NCI-H345 treated with DMSO at 0.1 percent for 48 hours (cell line): Measurements from ENCODE around the gene B3GNT2.
A peak's percentile ranks its signal among the peaks of the same experiment; 100 is the strongest.
"Not testable (repeated sequence)": the region's sequence is repeated elsewhere in the genome, so short reads cannot be mapped to it uniquely, and the experiment has no call there.

Experiments used
- DNase-seq: peaks from one replicate; lab custom pipeline; 2025; ENCODE audit not compliant: unreplicated experiment; lab: John Stamatoyannopoulos, UW

Gene B3GNT2, protein sequence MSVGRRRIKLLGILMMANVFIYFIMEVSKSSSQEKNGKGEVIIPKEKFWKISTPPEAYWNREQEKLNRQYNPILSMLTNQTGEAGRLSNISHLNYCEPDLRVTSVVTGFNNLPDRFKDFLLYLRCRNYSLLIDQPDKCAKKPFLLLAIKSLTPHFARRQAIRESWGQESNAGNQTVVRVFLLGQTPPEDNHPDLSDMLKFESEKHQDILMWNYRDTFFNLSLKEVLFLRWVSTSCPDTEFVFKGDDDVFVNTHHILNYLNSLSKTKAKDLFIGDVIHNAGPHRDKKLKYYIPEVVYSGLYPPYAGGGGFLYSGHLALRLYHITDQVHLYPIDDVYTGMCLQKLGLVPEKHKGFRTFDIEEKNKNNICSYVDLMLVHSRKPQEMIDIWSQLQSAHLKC

DNA sequence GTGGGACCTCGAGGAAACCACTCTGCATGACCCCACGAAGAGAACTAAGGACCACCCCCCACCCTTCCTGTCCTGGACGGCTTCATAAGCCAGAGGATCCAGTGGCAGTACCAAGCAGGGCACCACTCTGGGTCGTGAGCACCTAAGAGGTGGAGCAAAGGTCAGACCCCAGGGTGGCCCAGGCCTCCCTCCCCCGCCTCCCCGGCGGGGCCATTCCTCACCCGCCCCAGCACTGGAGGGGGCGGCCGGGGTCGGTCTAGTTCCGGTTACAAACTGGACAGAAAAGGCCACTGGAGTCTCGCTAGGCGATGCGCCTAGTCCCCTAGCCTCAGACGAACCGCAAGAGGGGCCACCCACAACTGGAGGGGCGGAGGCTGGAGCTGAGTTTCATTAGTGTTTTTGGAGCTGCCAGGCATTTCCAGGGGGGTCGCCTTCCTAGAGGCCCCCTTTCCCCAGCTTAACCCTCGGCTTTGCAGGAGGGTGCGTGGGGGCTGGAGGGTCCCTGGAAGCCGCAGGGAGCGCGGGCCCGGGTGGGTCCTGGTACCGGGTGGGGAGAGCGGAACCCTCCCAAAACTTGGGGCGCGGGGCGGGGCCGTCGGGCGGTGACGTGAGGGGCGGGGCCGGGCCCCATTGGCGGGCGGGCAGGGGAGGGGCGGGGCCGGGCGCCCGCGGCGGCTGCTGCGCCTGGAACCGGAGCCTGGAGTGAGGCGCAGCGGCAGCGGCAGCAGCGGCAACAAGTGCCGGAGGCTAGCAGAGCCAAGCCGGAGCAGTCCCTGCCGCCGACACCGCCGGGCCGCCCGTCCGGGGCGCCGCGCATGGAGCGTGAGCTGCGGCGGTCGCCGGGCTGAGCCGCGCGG, at the start of gene B3GNT2:
Gene B3GNT2, plus strand, starts transcription at position 695 of the 857 bp plus-strand sequence. CDS start 26,106 bp downstream, outside the sequence.
- peak; percentile 38 for DNase-seq

DNA sequence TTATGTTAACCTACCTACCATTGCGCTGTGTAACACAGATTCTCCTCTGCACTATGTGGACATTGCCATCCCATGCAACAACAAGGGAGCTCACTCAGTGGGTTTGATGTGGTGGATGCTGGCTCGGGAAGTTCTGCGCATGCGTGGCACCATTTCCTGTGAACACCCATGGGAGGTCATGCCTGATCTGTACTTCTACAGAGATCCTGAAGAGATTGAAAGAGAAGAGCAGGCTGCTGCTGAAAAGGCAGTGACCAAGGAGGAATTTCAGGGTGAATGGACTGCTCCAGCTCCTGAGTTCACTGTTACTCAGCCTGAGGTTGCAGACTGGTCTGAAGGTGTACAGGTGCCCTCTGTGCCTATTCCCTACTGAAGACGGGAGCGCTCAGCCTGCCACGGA, 49.1 kb upstream of the B3GNT2 start:
- not testable (repeated sequence) for DNase-seq

DNA sequence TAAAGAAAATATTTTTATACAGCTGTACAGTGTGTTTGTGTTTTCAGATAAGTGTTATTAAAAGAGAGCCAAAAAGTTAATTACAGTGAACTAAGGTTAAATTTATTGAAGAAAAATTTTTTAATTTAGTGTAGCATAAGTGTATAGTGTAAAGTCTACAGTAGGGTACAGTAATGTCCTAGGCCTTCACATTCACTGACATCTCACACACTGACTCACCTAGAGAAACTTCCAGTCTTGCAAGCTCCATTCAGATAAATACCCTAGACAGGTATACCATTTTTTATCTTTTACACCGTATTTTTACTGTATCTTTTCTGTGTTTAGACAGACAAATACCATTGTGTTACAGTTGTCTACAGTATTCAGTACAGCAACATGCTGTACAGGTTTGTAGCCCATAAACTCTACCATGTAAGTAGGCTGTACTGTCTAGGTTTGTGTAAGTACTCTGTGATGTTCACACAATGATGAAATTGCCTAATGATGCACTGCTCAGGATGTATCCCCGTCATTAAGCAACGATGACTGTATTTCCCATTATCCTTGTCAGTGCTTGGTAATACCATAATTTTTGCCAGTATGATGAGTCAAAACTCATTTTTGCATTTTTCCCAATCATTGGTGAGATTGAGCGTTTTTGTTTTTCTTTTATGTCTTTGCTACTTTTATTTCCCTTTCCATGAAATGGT, 48.2 kb upstream of the B3GNT2 start:
- DNase-seq, result no peak

DNA sequence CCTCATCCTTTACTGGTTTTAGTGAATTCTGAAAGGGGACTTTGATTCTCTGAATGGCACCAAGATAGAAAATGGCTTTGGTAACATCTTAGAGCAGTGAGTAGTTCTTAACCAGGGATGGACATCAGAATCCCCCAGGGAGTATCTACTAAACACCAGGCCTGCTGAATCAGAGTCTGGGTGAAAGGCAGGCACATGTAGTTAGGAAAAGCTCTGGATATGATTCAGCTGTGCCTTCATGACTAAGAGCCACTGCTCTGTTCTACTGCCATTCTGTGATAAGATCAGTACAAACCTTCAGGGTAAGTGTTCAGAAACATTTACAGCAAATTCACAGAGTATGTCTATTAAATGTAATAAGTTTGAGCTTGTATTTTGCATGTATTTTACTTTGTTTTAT, 46.2 kb upstream of the B3GNT2 start:
- DNase-seq, result no peak

DNA sequence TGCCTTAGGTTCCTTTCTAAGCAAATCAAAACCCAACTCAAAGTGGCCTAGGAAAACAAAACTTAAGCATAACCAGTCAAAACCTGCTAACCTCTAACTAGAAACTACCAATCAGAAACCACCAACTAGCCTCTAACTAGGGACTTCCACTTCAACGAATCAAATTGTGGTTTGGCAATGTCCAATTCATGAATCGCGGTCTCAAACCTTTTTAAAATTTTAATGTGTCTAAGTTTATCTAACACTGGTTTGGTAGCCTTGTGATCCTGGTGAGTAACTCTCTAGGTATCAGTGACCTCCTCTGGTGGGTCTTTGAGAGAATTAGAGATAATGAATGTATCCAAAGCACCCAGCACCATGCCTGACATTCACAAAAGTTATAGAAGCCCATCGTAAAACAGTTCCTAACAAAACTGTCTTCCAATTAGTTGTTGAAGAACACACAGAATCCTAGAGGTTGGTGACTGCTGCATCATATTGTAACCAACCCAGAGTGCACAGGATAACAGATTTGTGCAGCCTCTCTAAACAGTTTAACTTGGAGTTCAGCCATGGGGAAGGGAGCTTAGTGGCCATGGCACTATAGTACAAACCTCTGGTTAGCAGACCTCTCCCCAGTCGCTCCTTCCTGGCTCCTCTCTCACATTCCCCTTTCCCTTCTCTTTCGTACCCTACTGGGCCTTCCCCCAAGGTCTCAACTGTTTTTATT, 45.2 kb upstream of the B3GNT2 start:
- no peak for DNase-seq

DNA sequence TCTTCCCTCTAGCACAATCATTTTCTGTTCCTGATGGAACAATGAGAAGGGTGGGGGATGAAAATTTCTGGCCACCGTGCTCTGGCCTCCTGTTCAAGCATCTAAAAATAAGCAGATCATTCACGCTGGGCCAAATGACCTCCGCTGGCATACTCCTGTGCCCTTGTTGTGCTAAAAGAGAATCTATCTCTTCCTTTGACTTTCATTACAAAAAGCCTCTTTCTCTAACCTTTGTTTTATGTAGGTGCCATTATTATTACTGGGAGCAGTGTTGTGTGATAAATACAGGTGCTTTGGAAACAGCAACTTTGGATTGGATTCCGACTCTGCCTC, 44.6 kb upstream of the B3GNT2 start:
- no peak for DNase-seq

DNA sequence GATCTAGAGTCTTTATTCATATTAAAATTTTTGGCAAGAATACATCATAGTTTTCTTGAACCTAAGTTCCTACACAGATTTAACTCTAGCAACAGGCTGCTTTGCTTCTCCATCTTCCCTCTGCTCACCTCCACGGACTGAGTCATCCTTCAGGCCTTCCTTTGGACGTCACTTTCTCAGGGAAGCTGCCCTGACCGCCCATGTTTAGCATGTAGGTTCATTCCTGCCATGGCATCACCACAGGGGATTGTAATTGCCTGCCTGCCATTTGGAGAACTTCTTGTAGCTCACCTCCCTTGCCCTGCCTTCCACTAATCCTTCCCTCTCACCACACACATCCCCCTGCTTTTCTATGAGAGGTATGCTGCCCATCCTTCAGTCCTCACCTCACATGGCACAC, 43.9 kb upstream of the B3GNT2 start:
- DNase-seq, result no peak

DNA sequence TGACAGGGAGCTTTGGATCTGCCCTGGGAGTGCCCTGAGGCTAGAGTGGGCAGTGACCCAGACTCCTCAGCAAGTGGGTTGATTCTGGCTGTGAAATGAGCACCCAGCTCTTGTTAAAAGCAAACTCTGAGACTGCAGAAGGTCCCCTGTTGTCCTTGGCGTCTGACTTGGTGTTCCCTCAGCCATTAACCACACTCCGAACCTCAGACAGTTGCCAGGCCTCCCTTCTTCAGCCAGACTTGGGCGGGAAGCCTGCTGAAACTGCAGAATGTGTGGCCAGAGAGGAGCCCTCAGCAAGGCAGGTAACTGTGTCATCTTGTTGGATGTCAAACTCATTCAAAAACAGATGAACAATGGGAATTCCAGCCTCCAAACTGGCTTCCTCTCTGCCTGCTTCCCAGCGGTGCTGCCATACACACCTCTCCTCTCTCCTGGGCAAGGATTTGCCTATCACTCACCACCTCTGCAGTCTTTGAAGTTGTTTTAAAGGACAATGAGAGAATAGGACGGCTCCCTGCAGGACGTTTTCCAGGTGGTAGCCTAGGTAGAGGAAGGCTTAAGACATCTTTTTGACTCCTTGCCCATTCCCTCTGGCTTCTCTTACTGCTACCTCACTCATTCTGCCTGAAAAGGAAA, 38.9 kb upstream of the B3GNT2 start:
- no peak for DNase-seq

DNA sequence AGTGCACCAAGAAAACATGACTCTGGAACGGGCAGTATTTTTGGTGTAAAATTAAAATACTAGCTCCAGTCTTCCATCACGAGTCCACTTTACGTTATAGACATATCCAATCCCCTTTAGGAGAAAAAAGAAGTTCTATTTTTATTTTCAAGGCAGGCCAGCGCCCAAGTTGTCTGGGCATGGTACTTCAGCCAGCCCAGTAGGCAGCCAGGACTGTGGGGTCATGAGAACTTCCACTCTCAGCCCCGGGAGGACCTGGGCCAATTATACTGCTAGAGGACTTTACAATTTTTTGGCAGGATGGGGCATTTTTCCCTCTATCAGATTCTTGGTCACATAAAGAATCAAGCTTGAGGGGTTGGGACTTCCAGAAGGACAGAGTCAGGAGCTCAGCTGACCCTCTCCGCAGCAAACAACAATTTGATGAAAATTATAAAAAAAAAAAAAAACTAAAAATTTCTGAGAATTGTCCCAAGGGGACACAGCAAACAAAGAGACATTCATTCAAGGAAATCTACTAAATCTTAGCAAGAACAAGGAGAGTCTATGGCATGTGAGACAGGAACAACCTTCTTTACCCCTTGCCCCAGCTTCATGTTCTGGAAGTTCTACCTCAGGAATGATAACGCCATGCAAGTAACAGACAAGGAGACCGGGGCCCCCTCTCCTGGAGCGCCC, 37.3 kb upstream of the B3GNT2 start:
- DNase-seq, result no peak

DNA sequence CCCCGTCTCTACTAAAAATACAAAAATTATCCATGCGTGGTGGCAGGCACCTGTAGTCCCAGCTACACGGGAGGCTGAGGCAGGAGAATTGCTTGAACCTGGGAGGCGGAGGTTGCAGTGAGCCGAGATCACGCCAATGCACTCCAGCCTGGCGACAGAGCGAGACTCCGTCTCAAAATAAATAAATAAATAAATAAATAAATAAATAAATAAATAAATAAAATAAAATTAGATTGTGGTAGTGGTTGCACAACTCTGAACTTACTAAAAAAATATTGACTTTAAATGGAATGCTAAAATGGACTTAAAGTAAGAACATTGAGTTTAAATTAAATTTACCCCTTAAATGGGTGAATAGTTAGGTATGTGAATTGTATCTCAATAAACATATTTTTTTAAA, 35.2 kb upstream of the B3GNT2 start:
- DNase-seq, result not testable (repeated sequence)

DNA sequence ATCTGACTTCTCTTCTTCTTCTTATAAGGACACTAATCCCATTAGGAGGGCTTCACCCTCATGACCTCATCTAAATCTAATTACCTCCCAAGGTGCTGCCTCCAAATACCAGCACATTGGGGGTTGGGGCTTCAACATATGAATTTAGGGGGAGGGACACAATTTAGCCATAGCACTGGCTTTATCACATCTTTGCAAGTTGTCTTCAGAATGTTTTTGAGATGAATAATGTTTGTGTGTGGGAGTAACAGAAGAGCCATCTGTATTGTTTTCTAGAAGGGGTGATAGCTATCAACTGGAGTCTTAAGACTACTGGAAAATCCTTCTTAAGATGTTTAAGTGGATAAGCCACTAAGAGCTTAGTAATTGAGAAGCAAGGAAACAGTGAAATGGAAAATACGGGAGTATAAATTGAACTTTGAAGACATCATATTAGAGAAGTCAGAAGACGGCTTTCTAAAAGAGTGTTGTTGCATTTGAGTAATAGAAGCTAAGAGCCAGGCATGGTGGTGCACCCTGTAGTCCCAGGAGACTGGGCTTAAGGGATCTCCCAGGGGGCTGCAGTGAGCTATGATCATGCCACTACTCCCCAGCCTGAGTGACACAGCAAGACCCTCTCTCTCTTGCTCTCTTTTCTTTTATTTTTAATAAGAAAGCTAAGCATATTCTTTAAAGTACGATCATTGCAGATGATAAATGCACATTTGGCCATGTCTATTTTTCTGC, 32.6 kb upstream of the B3GNT2 start:
- DNase-seq, result no peak

DNA sequence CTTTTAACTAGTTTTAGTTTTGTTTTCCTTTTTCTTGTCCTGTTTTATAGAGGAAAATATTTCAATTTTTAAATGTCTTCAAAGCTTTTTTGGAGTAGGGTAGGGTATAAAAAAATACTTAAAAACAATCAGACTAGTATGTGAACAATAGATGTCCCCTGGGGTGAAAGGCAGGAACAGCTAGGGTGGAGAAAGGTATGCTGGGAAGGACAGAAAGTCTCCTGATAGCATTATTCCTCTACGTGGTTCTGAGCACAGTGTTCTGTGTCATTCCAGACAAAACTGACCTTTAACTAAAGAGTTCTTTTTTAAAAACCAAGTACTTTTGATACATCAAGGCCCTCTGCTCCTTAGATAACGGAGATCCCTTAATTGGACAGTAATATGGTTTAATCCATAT, 32.1 kb upstream of the B3GNT2 start:
- no peak for DNase-seq

DNA sequence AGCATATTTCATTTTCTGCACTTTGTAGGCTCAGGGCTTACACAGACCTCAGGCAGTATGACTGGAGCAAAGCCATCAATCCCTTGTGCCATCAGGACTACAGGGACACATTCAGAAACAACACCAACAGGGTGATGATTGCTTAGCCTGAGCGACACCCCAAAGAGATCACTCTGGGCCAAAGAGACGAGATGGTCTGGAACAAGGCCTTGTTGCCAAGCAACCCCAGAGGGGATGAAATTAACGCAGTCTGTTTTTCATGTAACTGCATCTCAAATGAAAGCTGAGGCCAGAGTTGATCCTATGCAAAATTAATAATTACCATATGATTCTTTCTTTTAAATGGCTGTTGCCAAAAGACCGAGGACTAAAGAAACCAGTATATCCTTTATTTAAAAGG, 20.2 kb upstream of the B3GNT2 start:
- DNase-seq, result no peak

DNA sequence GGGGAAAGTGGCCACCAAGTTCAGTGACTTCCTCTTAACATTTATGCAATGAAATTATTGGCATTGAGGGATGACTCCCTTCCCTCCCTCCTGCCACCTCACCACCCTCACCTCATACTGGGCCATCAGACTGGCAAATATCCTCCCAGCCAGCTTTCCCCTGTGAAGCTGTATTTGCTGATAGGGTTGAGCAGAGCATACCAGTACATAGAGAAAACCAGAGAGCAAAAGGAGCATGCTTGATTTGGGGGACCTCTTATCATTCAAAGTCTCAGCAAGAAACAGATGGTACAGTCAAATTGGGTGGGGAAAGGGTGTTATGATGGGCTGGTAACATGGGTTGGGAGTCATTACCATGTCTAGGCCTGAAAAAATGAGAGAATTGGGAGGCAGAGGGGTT, 19.1 kb upstream of the B3GNT2 start:
- DNase-seq, result no peak

DNA sequence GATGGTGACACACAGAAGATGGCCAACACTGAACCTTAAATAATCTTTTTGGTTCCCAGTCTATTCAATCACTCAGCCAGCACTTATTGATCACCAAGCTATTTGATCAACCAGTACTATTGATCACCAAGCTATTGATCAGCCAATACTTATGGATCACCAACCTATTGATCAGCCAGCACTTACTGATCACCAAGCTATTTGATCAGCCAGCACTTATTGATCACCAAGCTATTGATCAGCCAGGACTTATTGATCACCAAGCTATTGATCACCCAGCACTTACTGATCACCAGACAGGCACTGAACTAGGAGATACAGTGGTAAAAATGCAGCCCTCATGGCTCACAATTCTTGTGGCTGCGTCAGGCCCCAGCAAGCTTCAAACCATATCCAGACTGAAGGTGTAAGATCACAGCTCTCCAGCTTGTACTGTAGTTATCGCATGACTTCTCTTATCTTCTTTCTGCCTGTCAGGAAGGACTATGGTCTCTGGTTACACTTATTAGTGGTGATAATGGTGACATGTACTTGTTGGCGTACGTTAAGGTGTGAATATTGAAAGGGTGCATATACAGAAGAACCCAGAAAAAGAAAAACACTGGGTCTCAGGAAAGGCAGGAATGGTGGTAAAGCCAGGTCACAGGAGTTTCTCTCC, 18.4 kb upstream of the B3GNT2 start:
- no peak for DNase-seq

DNA sequence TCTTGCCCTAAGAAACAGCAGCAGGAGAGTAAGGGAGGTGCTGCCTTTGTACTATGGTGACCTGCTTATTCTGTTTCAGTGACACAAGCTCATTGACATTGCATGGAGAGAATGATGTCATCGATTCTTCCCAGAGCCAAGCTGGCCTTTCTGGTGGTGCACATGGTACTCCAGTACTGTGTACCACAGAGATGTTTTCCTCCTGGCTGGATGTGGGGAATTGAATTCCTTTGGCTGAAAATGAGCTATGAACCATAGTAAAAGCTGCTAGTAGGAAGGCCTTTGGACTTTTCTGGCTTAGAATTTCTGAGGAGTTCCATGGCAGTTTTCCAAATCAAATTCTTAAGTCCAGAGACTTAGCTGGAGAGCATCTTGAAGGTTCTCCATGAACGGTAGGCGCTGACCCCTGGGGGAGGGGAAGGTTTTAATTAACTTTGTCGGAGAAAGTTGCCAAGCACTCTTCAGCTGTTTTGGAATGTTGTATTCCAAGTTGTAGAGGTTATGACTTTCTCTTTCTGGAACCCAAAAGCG, 17.1 kb upstream of the B3GNT2 start:
- DNase-seq, result no peak

DNA sequence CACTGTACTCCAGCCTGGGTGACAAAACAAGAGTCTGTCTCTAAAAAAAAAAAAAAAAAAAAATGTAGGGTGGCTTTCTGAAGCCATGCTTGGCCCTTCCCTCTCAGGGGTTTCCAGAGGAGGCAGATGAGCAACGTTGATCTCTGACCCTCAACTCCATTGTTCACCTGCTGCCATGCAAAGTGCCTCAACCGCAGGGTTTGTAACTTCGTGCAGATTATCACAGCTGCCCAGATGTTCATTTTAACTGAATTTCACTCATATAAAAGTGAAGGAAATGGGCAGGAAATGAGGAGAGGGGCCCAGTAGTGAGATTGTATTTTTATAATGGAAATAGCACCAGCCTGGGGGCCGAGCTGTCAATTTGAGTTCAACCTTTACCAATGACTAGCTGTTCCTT, 14.9 kb upstream of the B3GNT2 start:
- no peak for DNase-seq

DNA sequence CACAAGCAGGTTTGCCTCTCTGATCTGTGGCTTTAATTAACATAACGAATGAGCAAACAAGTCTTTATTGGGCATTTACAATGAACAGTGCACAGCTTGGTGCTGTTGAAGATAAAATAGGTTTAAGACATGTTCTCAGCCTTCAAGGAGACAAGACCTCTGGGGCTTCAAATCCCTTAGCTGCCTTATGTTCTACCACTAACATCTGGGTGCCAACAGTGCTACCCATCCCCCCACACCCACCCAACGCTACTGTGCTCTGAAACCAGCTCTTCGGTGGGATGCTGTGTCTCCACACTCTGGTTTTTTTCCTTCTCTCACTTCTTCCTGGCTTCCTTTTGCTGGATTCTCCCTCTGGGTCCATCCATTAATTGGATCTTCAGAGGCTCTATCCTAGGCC, 14.1 kb upstream of the B3GNT2 start:
- no peak for DNase-seq
